Panc1 (cell line): ENCODE measurements around the gene LRRC45. TPM values are rescaled to one million over a fixed set of nuclear protein-coding genes. Genes with fewer than 3 reads are reported as not detected.
A peak's percentile ranks its signal among the peaks of the same experiment; 100 is the strongest.

Experiments used
- ATAC-seq: fragments of 200-7000 bp; cut with Tn5 transposase; 2 replicates; pipeline ENCODE4 v1.9.1; 2020; ENCODE audit warnings: mild to moderate bottlenecking, moderate library complexity
- BruUV-seq: library from RNA; stranded (reverse); fragments of 400-500 nt; replicated peaks from 2 replicates; lab custom pipeline; 2021; lab: Mats Ljungman, UMichigan
- CTCF ChIA-PET: fragments of 300-600 bp; sonication (Branson Sonifier 250); formaldehyde crosslinking; loops from one replicate; lab custom pipeline; 2022; ENCODE audit warnings: antibody characterized with exemption; lab: Charles Lee
- POLR2A ChIA-PET: fragments of 300-600 bp; sonication (Branson Sonifier 250); formaldehyde crosslinking; loops from one replicate; lab custom pipeline; 2022; ENCODE audit warnings: antibody characterized with exemption; lab: Charles Lee
- DNase-seq: peaks from one replicate; pipeline ENCODE4 v3.0.0-alpha.2; 2010; ENCODE audit warnings: low read depth, low spot score
- H3K27ac ChIP-seq: 2 replicates; pipeline ENCODE4 v1.5.1; 2011; ENCODE audit warnings: mild to moderate bottlenecking, low read length, inconsistent platforms
- H3K27me3 ChIP-seq: fragments of 200-500 bp; sonication (Bioruptor generic); 2 replicates; pipeline ENCODE4 v1.6.0; 2014; ENCODE audit warnings: low read length, inconsistent platforms; ENCODE audit not compliant: control insufficient read depth, insufficient read depth
- H3K36me3 ChIP-seq: fragments of 200-500 bp; sonication (Bioruptor generic); 2 replicates; pipeline ENCODE4 v1.5.1; 2014; ENCODE audit warnings: inconsistent platforms, mild to moderate bottlenecking, low read length, moderate library complexity; ENCODE audit not compliant: control insufficient read depth, insufficient read depth
- H3K4me1 ChIP-seq: 2 replicates; pipeline ENCODE4 v1.5.1; 2011; ENCODE audit warnings: inconsistent platforms, mild to moderate bottlenecking, low read length, moderate library complexity; ENCODE audit not compliant: control insufficient read depth, insufficient read depth
- H3K4me3 ChIP-seq, 2 experiments: 2 replicates each; pipeline ENCODE4 v1.5.1; 2011 to 2012; ENCODE audit warnings: low read depth in 2 of 2, low read length in 2 of 2, mild to moderate bottlenecking in 2 of 2, inconsistent platforms in 1 of 2, moderate library complexity in 1 of 2
- H3K9me3 ChIP-seq: fragments of 200-500 bp; sonication (Bioruptor generic); 2 replicates; pipeline ENCODE4 v1.5.1; 2014; ENCODE audit warnings: low read depth, mild to moderate bottlenecking, inconsistent platforms, low read length, moderate library complexity; ENCODE audit not compliant: control insufficient read depth, insufficient read depth
- POLR2AphosphoS5 ChIP-seq: IDR thresholded peaks from 2 replicates; pipeline ENCODE4 v1.6.1; 2012; ENCODE audit warnings: mild to moderate bottlenecking, low read depth, low read length, moderate library complexity
- SIN3A ChIP-seq: IDR thresholded peaks from 2 replicates; pipeline ENCODE4 v1.6.1; 2012; ENCODE audit warnings: low read depth, mild to moderate bottlenecking, low read length, moderate library complexity, borderline replicate concordance; ENCODE audit not compliant: insufficient read depth
- TCF7L2 ChIP-seq: IDR thresholded peaks from 2 replicates; pipeline ENCODE4 v1.6.1; 2011; ENCODE audit warnings: mild to moderate bottlenecking, low read depth, low read length, inconsistent platforms
- in situ Hi-C: cut with HindIII; loops from 2 replicates; pipeline ENCODE4 v1.10.0; 2016; ENCODE audit warnings: low sequenced_read_pairs, low pct_unique_long_range_greater_than_20kb
- intact Hi-C: fragments of 100-400 bp; cut with micrococcal nuclease; formaldehyde crosslinking; loops from one replicate; pipeline ENCODE4 v1.10.0; 2022; ENCODE audit not compliant: unreplicated experiment
- total RNA-seq: library from RNA; stranded (reverse); gene quantifications from one replicate; pipeline ENCODE4 v1.2.1, GENCODE V29; 2021; ENCODE audit not compliant: unreplicated experiment
- TF ChIP-seq, protein P1 (sequence below): fragments of 450-650 bp; IDR thresholded peaks from 2 replicates; pipeline ENCODE4 v1.5.1; 2017; ENCODE audit warnings: mild to moderate bottlenecking

The LRRC45 gene
- total RNA-seq, 1 experiment from 2014 or later: 29.9 TPM

DNA sequence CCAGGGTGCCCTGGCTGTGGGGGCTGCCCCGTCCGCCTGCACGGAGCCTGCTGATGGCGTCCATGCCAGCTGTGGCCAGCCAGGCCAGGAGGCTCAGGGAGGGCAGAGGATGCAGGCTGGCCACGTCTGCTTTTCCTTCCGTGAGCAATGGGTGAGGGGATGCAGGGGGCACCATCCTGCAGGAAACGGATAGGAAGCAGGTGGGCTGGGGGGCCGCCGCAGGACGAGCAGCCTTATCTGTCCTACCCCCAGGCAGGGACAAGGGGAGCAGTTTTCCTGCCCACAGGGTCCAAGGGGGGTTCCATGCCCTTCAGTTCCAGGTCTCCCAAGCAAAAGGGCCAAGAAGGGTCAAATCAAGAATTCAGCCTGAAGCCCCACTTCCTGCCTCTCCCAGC, 35.7 kb downstream of the LRRC45 start:
- ChIA-PET POLR2A (no interaction called here), CTCF (no interaction called here)
- ATAC-seq (no peak), DNase-seq (no peak)
- Histone ChIP-seq H3K4me3 (no peak overlapping the region), H3K4me1 (peaks cover 17% of the 10 kb centered on the region), H3K9me3 (no peaks in the 10 kb centered on the region), H3K27ac (no peak overlapping the region), H3K36me3 (peaks cover 6% of the 10 kb centered on the region), H3K27me3 (no peaks in the 10 kb centered on the region)
- no peak for TF ChIP-seq TCF7L2
- TF ChIP-seq, protein P1, sequence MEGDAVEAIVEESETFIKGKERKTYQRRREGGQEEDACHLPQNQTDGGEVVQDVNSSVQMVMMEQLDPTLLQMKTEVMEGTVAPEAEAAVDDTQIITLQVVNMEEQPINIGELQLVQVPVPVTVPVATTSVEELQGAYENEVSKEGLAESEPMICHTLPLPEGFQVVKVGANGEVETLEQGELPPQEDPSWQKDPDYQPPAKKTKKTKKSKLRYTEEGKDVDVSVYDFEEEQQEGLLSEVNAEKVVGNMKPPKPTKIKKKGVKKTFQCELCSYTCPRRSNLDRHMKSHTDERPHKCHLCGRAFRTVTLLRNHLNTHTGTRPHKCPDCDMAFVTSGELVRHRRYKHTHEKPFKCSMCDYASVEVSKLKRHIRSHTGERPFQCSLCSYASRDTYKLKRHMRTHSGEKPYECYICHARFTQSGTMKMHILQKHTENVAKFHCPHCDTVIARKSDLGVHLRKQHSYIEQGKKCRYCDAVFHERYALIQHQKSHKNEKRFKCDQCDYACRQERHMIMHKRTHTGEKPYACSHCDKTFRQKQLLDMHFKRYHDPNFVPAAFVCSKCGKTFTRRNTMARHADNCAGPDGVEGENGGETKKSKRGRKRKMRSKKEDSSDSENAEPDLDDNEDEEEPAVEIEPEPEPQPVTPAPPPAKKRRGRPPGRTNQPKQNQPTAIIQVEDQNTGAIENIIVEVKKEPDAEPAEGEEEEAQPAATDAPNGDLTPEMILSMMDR: no peak
- BruUV-seq: no TSS peak
- in situ Hi-C loops (loop anchor here (10.0 kb wide), 1 partner anchor 76 kb away; no protein-coding TSS in a partner anchor), intact Hi-C loops (no loop called here)

DNA sequence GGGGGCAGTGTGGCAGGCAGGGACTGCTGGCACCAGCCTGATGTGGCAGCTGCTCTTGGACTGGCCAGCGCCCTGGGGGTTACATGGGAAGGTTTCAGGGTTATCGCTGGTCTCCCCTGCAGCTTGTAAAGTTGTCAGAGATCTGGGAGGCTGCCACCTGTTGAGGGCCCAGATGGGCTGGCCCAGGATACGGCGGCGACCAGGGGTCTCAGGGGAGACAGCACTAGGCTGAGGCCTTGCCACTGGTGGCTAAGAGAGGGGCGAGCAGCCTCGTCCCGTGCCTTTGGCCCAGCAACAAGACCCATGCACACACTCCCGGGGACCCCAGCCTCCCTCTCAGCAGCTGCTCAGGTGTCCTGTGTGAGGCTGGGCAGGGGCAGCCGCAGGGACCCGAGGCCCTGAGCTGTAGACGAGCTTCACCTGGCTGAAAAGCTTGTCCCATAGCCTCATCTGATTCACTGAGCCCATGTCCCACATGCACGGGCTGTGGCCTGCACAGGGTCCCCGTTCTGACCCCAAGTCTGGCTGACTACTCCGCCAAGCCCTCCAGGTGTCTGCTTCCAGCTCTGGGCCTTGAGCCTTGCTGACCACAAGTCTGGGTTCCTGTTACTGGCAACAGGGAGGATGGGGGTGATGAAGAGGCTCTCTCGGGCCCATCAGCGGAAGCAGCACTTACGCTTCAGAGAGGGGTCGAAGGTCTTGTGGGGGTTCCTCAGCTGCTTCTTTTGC, 36.3 kb downstream of the LRRC45 start:
- peaks cover 6% of the 10 kb centered on the region for H3K36me3 ChIP-seq
- in situ Hi-C loops: loop anchor here (10.0 kb wide), 1 partner anchor 75 kb away; no protein-coding TSS in a partner anchor
- H3K9me3 ChIP-seq: no peaks in the 10 kb centered on the region
- no peak overlapping the region for H3K27ac ChIP-seq
- CTCF ChIA-PET: no interaction called here
- no peaks in the 10 kb centered on the region for H3K27me3 ChIP-seq
- no TSS peak for BruUV-seq
- POLR2A ChIA-PET: no interaction called here
- DNase-seq: no peak
- intact Hi-C loops: no loop called here
- no peak overlapping the region for H3K4me3 ChIP-seq
- no peak for ATAC-seq
- peaks cover 23% of the 10 kb centered on the region for H3K4me1 ChIP-seq
- TF ChIP-seq POLR2AphosphoS5 (peak; percentile 14; the same call in 1 of the 2 replicates), SIN3A (no peak)

DNA sequence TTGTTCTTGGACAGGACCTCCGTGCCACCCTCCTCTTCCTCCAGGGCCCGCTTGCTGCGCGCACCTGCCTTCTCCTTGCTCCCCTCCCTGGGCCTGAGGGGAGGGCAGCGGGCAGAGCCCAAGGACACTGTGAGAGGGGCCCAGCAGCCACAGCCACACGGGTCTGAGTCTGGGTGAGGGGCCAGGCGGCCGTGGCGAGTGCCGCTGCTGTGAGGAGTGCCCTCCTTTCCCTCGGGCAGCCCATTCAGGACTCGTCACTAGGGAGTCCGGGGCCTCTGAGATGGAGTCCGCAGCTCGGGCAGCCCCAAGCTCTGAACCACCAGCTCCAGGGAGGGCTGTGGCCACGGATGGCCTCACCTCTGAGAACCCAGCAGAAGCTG, 36.9 kb downstream of the LRRC45 start:
- TF ChIP-seq, protein P1: no peak
- Histone ChIP-seq H3K27me3 (no peaks in the 10 kb centered on the region), H3K9me3 (no peaks in the 10 kb centered on the region), H3K27ac (no peak overlapping the region), H3K4me1 (peaks cover 28% of the 10 kb centered on the region), H3K36me3 (peaks cover 6% of the 10 kb centered on the region), H3K4me3 (no peak overlapping the region)
- ChIA-PET CTCF (no interaction called here), POLR2A (no interaction called here)
- intact Hi-C loops: no loop called here
- ATAC-seq (no peak), DNase-seq (no peak)
- no TSS peak for BruUV-seq
- in situ Hi-C loops: no loop called here
